ENCODE results near the gene KRT25. TPM values are rescaled to one million over a fixed set of nuclear protein-coding genes. Genes with fewer than 3 reads are reported as not detected.
A peak's percentile ranks its signal among the peaks of the same experiment; 100 is the strongest.

KRT25 gene
- total and polyA plus RNA-seq, 9 donors: 0.13 to 0.64 (median 0.35) TPM; not detected in 2

- no peaks in the 10 kb centered on the region for H3K36me3 ChIP-seq (ENCODE audit: control insufficient read depth, insufficient read depth, low read length)
- peaks cover 5% of the 10 kb centered on the region for H3K4me1 ChIP-seq (ENCODE audit: control insufficient read depth, insufficient read depth, low read length)
- no peaks in the 10 kb centered on the region for H3K9me3 ChIP-seq (replicated peaks; ENCODE audit: control insufficient read depth, low read depth, low read length)
- H3K27me3 ChIP-seq (ENCODE audit: control insufficient read depth, insufficient read depth, low read length): peaks cover 9% of the 10 kb centered on the region
- WGBS (ENCODE audit: insufficient coverage): no CpG with 5 or more reads among the region's 6 CpGs
- H3K4me3 ChIP-seq (ENCODE audit: low read length): no peak overlapping the region
- H3K27ac ChIP-seq (ENCODE audit: low read length): no peak overlapping the region
- peak; percentile 88 for DNase-seq
Measured at GRCh38 chr17:40791787-40792436, 36.8 kb upstream of the KRT25 start.

- WGBS (ENCODE audit: insufficient coverage): no CpG with 5 or more reads among the region's 1 CpG
- DNase-seq: peak; percentile 80
- H3K4me3 ChIP-seq (ENCODE audit: low read length): no peak overlapping the region
- H3K27ac ChIP-seq (ENCODE audit: low read length): peak overlapping the region; percentile 23
- H3K4me1 ChIP-seq (ENCODE audit: control insufficient read depth, insufficient read depth, low read length): peaks cover 5% of the 10 kb centered on the region
- H3K9me3 ChIP-seq (replicated peaks; ENCODE audit: control insufficient read depth, low read depth, low read length): no peaks in the 10 kb centered on the region
- peaks cover 4% of the 10 kb centered on the region for H3K27me3 ChIP-seq (ENCODE audit: control insufficient read depth, insufficient read depth, low read length)
- H3K36me3 ChIP-seq (ENCODE audit: control insufficient read depth, insufficient read depth, low read length): no peaks in the 10 kb centered on the region
Measured at GRCh38 chr17:40791111-40791510, 36.0 kb upstream of the KRT25 start.

- H3K9me3 ChIP-seq (replicated peaks; ENCODE audit: control insufficient read depth, low read depth, low read length): no peaks in the 10 kb centered on the region
- 100% methylated on average over 2 of the region's 4 CpGs for WGBS (ENCODE audit: insufficient coverage)
Measured at GRCh38 chr17:40782450-40782849, 27.3 kb upstream of the KRT25 start, which contains the start of gene KRT27. Gene KRT27, minus strand, starts transcription at chr17:40782550. Its CDS starts 57 bp downstream, at chr17:40782493.

GRCh38 chr17:40779181-40779909 lies 24.2 kb upstream of the KRT25 start:
- H3K27ac ChIP-seq (ENCODE audit: low read length): no peak overlapping the region
- no peaks in the 10 kb centered on the region for H3K4me1 ChIP-seq (ENCODE audit: control insufficient read depth, insufficient read depth, low read length)
- H3K27me3 ChIP-seq (ENCODE audit: control insufficient read depth, insufficient read depth, low read length): peaks cover 11% of the 10 kb centered on the region
- 18% methylated on average over 24 of the region's 37 CpGs for WGBS (ENCODE audit: insufficient coverage)
- no peaks in the 10 kb centered on the region for H3K36me3 ChIP-seq (ENCODE audit: control insufficient read depth, insufficient read depth, low read length)
- no peak for DNase-seq
- no peaks in the 10 kb centered on the region for H3K9me3 ChIP-seq (replicated peaks; ENCODE audit: control insufficient read depth, low read depth, low read length)
- no peak overlapping the region for H3K4me3 ChIP-seq (ENCODE audit: low read length)

More at GRCh38 chr17:40782450-40782849, 27.3 kb upstream of the KRT25 start, which contains the start of gene KRT27:
- no peak for DNase-seq
- Histone ChIP-seq H3K4me1 (ENCODE audit: control insufficient read depth, insufficient read depth, low read length) (no peaks in the 10 kb centered on the region), H3K36me3 (ENCODE audit: control insufficient read depth, insufficient read depth, low read length) (no peaks in the 10 kb centered on the region), H3K27me3 (ENCODE audit: control insufficient read depth, insufficient read depth, low read length) (peaks cover 10% of the 10 kb centered on the region), H3K4me3 (ENCODE audit: low read length) (no peak within 1 kb of the TSS), H3K27ac (ENCODE audit: low read length) (no peak within 1 kb of the TSS)

GRCh38 chr17:40778461-40778860 lies 23.3 kb upstream of the KRT25 start:
- H3K27me3 ChIP-seq (ENCODE audit: control insufficient read depth, insufficient read depth, low read length): peaks cover 11% of the 10 kb centered on the region
- WGBS (ENCODE audit: insufficient coverage): 60% methylated on average over 1 of the region's 5 CpGs

GRCh38 chr17:40777971-40778370 lies 22.8 kb upstream of the KRT25 start:
- Histone ChIP-seq H3K36me3 (ENCODE audit: control insufficient read depth, insufficient read depth, low read length) (no peaks in the 10 kb centered on the region), H3K9me3 (replicated peaks; ENCODE audit: control insufficient read depth, low read depth, low read length) (no peaks in the 10 kb centered on the region), H3K4me1 (ENCODE audit: control insufficient read depth, insufficient read depth, low read length) (no peaks in the 10 kb centered on the region), H3K27me3 (ENCODE audit: control insufficient read depth, insufficient read depth, low read length) (peaks cover 11% of the 10 kb centered on the region), H3K4me3 (ENCODE audit: low read length) (no peak overlapping the region), H3K27ac (ENCODE audit: low read length) (no peak overlapping the region)
- no CpG with 5 or more reads among the region's 3 CpGs for WGBS (ENCODE audit: insufficient coverage)
- DNase-seq: no peak

More at GRCh38 chr17:40778461-40778860, 23.3 kb upstream of the KRT25 start:
- no peaks in the 10 kb centered on the region for H3K4me1 ChIP-seq (ENCODE audit: control insufficient read depth, insufficient read depth, low read length)
- H3K36me3 ChIP-seq (ENCODE audit: control insufficient read depth, insufficient read depth, low read length): no peaks in the 10 kb centered on the region
- DNase-seq: no peak
- H3K4me3 ChIP-seq (ENCODE audit: low read length): no peak overlapping the region
- no peaks in the 10 kb centered on the region for H3K9me3 ChIP-seq (replicated peaks; ENCODE audit: control insufficient read depth, low read depth, low read length)
- H3K27ac ChIP-seq (ENCODE audit: low read length): no peak overlapping the region

- Histone ChIP-seq H3K27me3 (ENCODE audit: control insufficient read depth, insufficient read depth, low read length) (peaks cover 13% of the 10 kb centered on the region), H3K36me3 (ENCODE audit: control insufficient read depth, insufficient read depth, low read length) (no peaks in the 10 kb centered on the region), H3K27ac (ENCODE audit: low read length) (no peak overlapping the region), H3K4me1 (ENCODE audit: control insufficient read depth, insufficient read depth, low read length) (no peaks in the 10 kb centered on the region), H3K4me3 (ENCODE audit: low read length) (no peak overlapping the region), H3K9me3 (replicated peaks; ENCODE audit: control insufficient read depth, low read depth, low read length) (no peaks in the 10 kb centered on the region)
- DNase-seq: no peak
- WGBS (ENCODE audit: insufficient coverage): 38% methylated on average over 4 of the region's 7 CpGs
Measured at GRCh38 chr17:40777459-40777858, 22.3 kb upstream of the KRT25 start.

GRCh38 chr17:40775945-40776344 lies 20.8 kb upstream of the KRT25 start:
- Histone ChIP-seq H3K27me3 (ENCODE audit: control insufficient read depth, insufficient read depth, low read length) (peaks cover 16% of the 10 kb centered on the region), H3K27ac (ENCODE audit: low read length) (no peak overlapping the region), H3K9me3 (replicated peaks; ENCODE audit: control insufficient read depth, low read depth, low read length) (no peaks in the 10 kb centered on the region), H3K4me1 (ENCODE audit: control insufficient read depth, insufficient read depth, low read length) (no peaks in the 10 kb centered on the region), H3K36me3 (ENCODE audit: control insufficient read depth, insufficient read depth, low read length) (no peaks in the 10 kb centered on the region), H3K4me3 (ENCODE audit: low read length) (no peak overlapping the region)
- DNase-seq: peak; percentile 26
- 23% methylated on average over 2 of the region's 4 CpGs for WGBS (ENCODE audit: insufficient coverage)

GRCh38 chr17:40772101-40772500 lies 17.0 kb upstream of the KRT25 start, which contains the start of gene KRT26:
Gene KRT26, minus strand, starts transcription at chr17:40772201. Its CDS starts 88 bp downstream, at chr17:40772113.
- Histone ChIP-seq H3K9me3 (replicated peaks; ENCODE audit: control insufficient read depth, low read depth, low read length) (no peaks in the 10 kb centered on the region), H3K27ac (ENCODE audit: low read length) (no peak within 1 kb of the TSS), H3K36me3 (ENCODE audit: control insufficient read depth, insufficient read depth, low read length) (no peaks in the 10 kb centered on the region), H3K4me3 (ENCODE audit: low read length) (no peak within 1 kb of the TSS), H3K27me3 (ENCODE audit: control insufficient read depth, insufficient read depth, low read length) (peaks cover 5% of the 10 kb centered on the region), H3K4me1 (ENCODE audit: control insufficient read depth, insufficient read depth, low read length) (no peaks in the 10 kb centered on the region)
- no peak for DNase-seq
- WGBS (ENCODE audit: insufficient coverage): 100% methylated on average over 1 of the region's 3 CpGs

GRCh38 chr17:40765657-40766056 lies 10.5 kb upstream of the KRT25 start:
- no CpG with 5 or more reads among the region's 2 CpGs for whole genome bisulfite sequencing (ENCODE audit: insufficient coverage)

More at GRCh38 chr17:40765657-40766056, 10.5 kb upstream of the KRT25 start:
- no peak for DNase-seq
- H3K4me3 ChIP-seq (ENCODE audit: low read length): no peak overlapping the region
- H3K36me3 ChIP-seq (ENCODE audit: control insufficient read depth, insufficient read depth, low read length): no peaks in the 10 kb centered on the region
- H3K9me3 ChIP-seq (replicated peaks; ENCODE audit: control insufficient read depth, low read depth, low read length): peaks cover 14% of the 10 kb centered on the region
- H3K27me3 ChIP-seq (ENCODE audit: control insufficient read depth, insufficient read depth, low read length): no peaks in the 10 kb centered on the region
- H3K4me1 ChIP-seq (ENCODE audit: control insufficient read depth, insufficient read depth, low read length): no peaks in the 10 kb centered on the region
- no peak overlapping the region for H3K27ac ChIP-seq (ENCODE audit: low read length)
